Kidney glomerular epithelial cell (primary cell): Measurements from ENCODE around the gene CAND2.

Experiments
- DNase-seq: peaks from one replicate; lab custom pipeline; 2025; lab: John Stamatoyannopoulos, UW

CAND2 gene

GRCh38 chr3:12807601-12808359, 11.3 kb downstream of the CAND2 start:
- no peak for DNase-seq

GRCh38 chr3:12808587-12808986, 12.1 kb downstream of the CAND2 start:
- DNase-seq: no peak

- DNase-seq: no peak
Observed at GRCh38 chr3:12809001-12809400, 12.5 kb downstream of the CAND2 start.

GRCh38 chr3:12809435-12809834, 13.0 kb downstream of the CAND2 start:
- no peak for DNase-seq

- DNase-seq: peak; percentile 88
Observed at GRCh38 chr3:12810013-12810780, 13.7 kb downstream of the CAND2 start.

- no peak for DNase-seq
Observed at GRCh38 chr3:12810961-12811360, 14.5 kb downstream of the CAND2 start.

- DNase-seq: no peak
Observed at GRCh38 chr3:12812812-12813211, 16.3 kb downstream of the CAND2 start.

GRCh38 chr3:12813967-12814366, 17.5 kb downstream of the CAND2 start:
- DNase-seq: no peak

- DNase-seq: no peak
Observed at GRCh38 chr3:12815078-12815477, 18.6 kb downstream of the CAND2 start.

GRCh38 chr3:12815719-12816118, 19.2 kb downstream of the CAND2 start:
- no peak for DNase-seq

GRCh38 chr3:12816521-12817342, 20.3 kb downstream of the CAND2 start:
- no peak for DNase-seq

- no peak for DNase-seq
Observed at GRCh38 chr3:12817343-12817710, 20.8 kb downstream of the CAND2 start.

GRCh38 chr3:12818273-12818672, 21.8 kb downstream of the CAND2 start:
- no peak for DNase-seq

GRCh38 chr3:12818773-12819172, 22.3 kb downstream of the CAND2 start:
- no peak for DNase-seq

GRCh38 chr3:12822725-12823373, 26.4 kb downstream of the CAND2 start:
- DNase-seq: peak; percentile 35

GRCh38 chr3:12824299-12824698, 27.8 kb downstream of the CAND2 start:
- no peak for DNase-seq

- DNase-seq: no peak
Observed at GRCh38 chr3:12825156-12825555, 28.7 kb downstream of the CAND2 start.

GRCh38 chr3:12828751-12829150, 32.3 kb downstream of the CAND2 start:
- no peak for DNase-seq

- no peak for DNase-seq
Observed at GRCh38 chr3:12829404-12829803, 32.9 kb downstream of the CAND2 start.

GRCh38 chr3:12829886-12830784, 33.7 kb downstream of the CAND2 start:
- DNase-seq: no peak

- DNase-seq: no peak
Observed at GRCh38 chr3:12830785-12831156, 34.3 kb downstream of the CAND2 start.
